Cardiac fibroblast (primary cell): ENCODE measurements around the gene TBC1D17.
A peak's percentile ranks its signal among the peaks of the same experiment; 100 is the strongest.

Source experiments
- DNase-seq, 2 donors: peaks; one replicate each; pipeline versions ENCODE4 v3.0.0 to v3.0.0-alpha.2; 2010; ENCODE audit warnings: low read depth in 2 of 2
- H3K4me3 ChIP-seq, 2 donors: replicated peaks in 1 of 2; 1 replicate in 1 of 2; 2 replicates in 1 of 2; pipeline ENCODE4 v1.5.1; 2011; ENCODE audit warnings: low read depth in 2 of 2, low read length in 2 of 2, mild to moderate bottlenecking in 2 of 2, moderate library complexity in 1 of 2
- TF ChIP-seq, protein P1 (sequence below): IDR thresholded peaks from one replicate; pipeline ENCODE4 v1.5.1; 2011; ENCODE audit warnings: low read depth, mild to moderate bottlenecking, low read length, inconsistent platforms

Gene TBC1D17

DNA sequence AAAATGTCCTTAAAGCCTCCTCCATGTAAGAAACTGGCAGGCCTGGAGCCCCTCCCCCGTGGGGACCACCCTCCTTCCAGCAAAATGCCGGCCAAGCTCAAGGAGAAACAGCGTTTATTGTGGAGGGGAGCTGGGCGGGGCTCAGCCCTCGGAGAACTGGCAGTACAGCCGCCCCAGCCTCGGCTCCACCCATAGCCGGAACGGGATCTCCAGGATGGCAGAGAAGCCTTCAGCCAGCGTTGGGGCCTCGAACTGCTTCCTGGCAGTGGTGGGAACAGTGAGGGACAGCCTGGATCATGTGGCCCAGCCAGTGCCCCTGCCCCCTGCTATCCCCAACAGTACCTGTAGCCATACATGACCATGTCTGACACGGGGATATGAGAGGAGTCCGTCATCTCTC lies 16.4 kb upstream of the TBC1D17 start:
- peak in 1 of 2 donors; percentile 37 for DNase-seq
- no peak overlapping the region for H3K4me3 ChIP-seq
- TF ChIP-seq, protein P1, sequence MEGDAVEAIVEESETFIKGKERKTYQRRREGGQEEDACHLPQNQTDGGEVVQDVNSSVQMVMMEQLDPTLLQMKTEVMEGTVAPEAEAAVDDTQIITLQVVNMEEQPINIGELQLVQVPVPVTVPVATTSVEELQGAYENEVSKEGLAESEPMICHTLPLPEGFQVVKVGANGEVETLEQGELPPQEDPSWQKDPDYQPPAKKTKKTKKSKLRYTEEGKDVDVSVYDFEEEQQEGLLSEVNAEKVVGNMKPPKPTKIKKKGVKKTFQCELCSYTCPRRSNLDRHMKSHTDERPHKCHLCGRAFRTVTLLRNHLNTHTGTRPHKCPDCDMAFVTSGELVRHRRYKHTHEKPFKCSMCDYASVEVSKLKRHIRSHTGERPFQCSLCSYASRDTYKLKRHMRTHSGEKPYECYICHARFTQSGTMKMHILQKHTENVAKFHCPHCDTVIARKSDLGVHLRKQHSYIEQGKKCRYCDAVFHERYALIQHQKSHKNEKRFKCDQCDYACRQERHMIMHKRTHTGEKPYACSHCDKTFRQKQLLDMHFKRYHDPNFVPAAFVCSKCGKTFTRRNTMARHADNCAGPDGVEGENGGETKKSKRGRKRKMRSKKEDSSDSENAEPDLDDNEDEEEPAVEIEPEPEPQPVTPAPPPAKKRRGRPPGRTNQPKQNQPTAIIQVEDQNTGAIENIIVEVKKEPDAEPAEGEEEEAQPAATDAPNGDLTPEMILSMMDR = no peak

DNA sequence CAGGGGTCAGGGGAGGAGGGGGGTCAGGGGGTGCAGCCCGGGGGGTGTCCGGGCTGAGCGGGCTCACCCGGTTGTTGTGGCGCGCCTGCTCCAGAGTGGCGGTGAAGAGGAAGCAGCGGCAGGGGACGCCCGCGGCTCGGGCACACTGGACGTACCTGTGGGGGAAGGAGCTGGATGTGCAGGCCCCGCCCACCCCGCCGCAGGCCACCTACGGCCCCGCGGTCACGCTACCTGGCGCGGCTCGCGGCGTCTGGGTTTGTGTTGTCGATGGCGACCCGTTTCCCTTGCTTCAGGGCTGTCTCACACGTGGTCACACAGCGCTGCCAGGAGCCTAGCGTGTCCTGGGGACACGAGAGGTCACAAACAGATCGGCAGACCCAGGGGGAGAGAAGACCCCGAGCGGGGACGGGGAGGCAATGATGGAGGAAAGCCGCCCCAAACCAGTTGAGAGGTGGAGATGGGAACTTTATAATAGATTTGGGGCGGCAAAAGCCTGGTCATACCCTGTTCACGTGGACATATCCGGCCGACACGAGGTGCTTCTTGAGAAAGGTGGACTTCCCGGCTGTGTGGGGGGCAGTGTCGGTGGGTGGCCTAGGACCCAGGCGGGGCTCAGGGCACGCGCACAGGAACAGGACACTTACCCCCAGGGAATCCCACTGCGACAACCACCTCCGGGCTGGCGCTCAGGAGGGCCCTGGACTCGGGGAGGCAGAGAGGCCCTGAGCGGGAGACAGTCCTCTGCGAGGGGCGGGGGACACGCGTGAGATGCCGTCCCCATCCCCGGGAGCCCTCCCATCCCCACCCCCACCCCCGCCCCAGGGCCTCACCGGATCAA lies 15.7 kb upstream of the TBC1D17 start:
- TF ChIP-seq, protein P1 = no peak
- H3K4me3 ChIP-seq = no peak overlapping the region
- DNase-seq = no peak

DNA sequence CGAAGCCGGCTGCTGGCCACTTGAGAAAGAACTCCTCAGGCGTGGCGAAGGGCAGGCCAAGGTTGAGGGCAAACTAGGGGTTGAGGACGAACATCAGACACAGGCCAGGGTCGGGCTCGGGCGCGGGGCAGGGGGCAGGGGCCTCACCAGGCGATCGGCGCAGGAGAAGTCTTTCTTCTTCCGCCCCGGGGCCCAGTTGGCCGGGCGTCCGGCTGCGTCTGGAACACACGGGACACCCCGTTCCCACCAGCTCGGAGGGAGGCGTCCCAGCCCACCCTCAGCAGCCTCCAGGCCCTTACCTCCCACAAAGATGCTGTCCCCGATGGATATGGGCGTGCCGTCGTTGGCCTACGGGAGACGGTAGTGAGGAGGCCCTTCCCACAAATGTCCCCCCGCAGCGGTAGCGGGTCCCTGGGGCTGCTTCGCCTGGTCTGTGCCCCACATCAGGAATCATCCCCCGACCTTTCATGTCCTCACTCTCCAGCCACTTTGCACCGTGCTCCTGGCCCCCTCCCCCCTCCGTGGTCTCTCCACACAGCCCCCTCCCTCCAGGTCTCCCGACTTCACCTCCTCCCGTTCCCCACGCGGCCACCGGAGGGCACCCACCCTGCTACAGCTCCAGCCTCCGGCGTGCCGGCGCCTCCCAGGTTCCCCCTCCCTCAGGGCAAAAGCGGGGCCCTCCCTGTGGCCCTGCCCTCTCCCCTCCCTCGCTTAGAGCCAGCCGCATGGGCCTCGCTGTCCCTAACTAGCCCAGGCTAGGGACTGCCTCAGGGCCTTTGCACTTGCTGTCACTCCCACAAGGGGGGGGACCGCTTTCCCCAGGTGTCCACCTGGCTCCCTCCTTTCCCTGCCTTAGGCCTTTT lies 14.9 kb upstream of the TBC1D17 start:
- TF ChIP-seq, protein P1 = peak; percentile 21
- DNase-seq = no peak
- H3K4me3 ChIP-seq = no peak overlapping the region

DNA sequence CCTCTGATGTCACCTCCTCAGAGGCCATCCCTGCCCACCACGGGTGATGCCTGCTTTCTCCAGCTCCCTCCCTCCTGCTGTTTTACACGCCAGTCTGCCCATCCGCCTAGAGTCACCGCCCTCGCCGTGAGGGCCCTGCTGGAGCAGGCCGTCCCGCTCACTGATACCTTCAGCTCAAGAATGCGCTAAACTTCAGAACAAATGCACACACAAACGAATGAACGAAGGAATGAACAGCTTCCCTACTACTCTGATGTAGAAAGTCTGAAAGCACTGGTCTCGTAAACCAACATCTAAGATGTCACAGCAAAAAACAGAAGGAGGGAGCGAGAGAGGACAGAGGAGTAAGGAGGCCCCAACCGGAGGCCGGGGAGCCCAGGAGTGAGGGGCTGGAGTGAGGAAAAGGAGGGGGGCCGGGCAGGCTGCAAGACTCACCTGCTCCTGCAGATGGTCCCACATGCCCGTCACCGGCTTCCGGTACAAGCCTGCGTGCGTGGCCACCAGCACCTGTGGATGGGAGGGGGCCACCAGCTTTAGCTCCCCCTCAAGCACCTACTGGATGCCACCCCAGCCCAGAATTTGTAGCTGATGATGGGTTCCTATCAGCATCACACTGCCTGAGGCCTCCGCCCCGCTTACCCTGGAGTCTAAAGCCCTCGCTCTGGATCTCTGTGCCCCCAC lies 14.1 kb upstream of the TBC1D17 start:
- DNase-seq = no peak
- TF ChIP-seq, protein P1 = no peak
- H3K4me3 ChIP-seq = no peak overlapping the region

DNA sequence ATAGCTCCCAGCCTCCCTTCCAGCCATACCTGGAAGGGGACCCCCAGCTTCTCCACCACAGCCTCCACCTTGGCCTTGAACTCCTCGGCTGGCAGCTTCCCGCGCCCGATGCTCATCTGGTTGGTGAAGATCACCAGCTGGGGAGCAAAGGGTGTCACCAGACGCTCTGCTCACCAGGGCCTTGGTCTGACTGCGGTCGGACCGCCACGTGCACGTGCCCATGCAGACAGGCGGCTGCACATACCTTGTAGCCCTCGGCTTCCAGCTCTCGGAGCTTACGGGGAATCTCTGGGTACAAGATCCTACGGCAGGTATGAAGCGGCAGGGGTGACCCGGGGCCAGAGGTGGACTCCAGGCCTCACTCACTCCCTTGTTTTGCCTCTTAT lies 13.6 kb upstream of the TBC1D17 start:
- DNase-seq = no peak
- no peak overlapping the region for H3K4me3 ChIP-seq
- TF ChIP-seq, protein P1 = no peak

DNA sequence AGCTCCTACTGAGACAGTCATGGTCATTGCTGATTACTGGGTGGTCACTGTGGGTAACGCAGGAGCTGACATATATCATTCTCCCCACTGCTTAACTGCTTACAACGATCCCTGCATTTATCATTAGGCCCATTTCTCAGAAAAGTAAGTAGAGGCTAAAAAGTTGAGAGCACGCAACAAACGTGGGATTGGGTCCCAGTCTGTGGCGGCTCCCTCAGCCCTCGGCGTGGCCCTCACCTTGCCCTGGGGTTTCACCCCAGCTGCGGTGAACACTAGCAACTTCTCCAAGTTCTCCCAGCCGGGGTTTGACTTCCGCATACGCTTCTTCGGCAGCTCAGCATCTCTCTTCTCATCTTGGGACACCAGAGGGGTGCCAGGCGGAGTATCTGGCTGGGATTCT lies 12.6 kb upstream of the TBC1D17 start:
- no peak for DNase-seq
- H3K4me3 ChIP-seq = no peak overlapping the region
- TF ChIP-seq, protein P1 = no peak
